HCT116 (cell line): ENCODE data around the gene EIF4ENIF1.

Experiments
- CBX3 ChIP-seq: IDR thresholded peaks from 2 replicates; pipeline ENCODE4 v1.6.1; 2012; ENCODE audit warnings: low read depth
- EZH2 ChIP-seq: fragments of 200-600 bp; sonication (generic); IDR thresholded peaks from 2 replicates; pipeline ENCODE4 v1.6.1; 2017; ENCODE audit warnings: antibody characterized with exemption, mixed run types
- EZH2phosphoT487 ChIP-seq: fragments of 200-600 bp; IDR thresholded peaks from 2 replicates; pipeline ENCODE4 v1.6.1; 2018; ENCODE audit warnings: antibody characterized with exemption, borderline replicate concordance
- JUND ChIP-seq: IDR thresholded peaks from 2 replicates; pipeline ENCODE4 v1.6.1; 2012
- POLR2A ChIP-seq: IDR thresholded peaks from 2 replicates; pipeline ENCODE4 v1.7.0; 2011; ENCODE audit warnings: borderline replicate concordance; ENCODE audit not compliant: insufficient read depth, insufficient read length; ENCODE audit errors: extremely low read depth
- SRF ChIP-seq: IDR thresholded peaks from 2 replicates; pipeline ENCODE4 v1.6.1; 2012; ENCODE audit warnings: low read depth
- YY1 ChIP-seq: IDR thresholded peaks from 2 replicates; pipeline ENCODE4 v1.6.1; 2011; ENCODE audit warnings: low read length, low read depth, moderate library complexity, mild to moderate bottlenecking; ENCODE audit not compliant: insufficient replicate concordance; ENCODE audit errors: extremely low read depth
- TF ChIP-seq, protein P1 (sequence below), 3 experiments: fragments of 200-600 bp in 1 of 3; sonication (generic) in 1 of 3; IDR thresholded peaks in 2 of 3; conservative IDR thresholded peaks in 1 of 3; 2 replicates each; pipeline ENCODE4 v1.5.1; 2012 to 2017; ENCODE audit warnings: low read depth in 2 of 3, low read length in 2 of 3, antibody characterized with exemption in 1 of 3, borderline replicate concordance in 1 of 3, control low read depth in 1 of 3, mild to moderate bottlenecking in 1 of 3, mixed read lengths in 1 of 3, mixed run types in 1 of 3, moderate library complexity in 1 of 3; ENCODE audit not compliant: insufficient read depth in 1 of 3
- TF ChIP-seq, protein P2 (sequence below): IDR thresholded peaks from 2 replicates; pipeline ENCODE4 v1.6.1; 2012

DNA sequence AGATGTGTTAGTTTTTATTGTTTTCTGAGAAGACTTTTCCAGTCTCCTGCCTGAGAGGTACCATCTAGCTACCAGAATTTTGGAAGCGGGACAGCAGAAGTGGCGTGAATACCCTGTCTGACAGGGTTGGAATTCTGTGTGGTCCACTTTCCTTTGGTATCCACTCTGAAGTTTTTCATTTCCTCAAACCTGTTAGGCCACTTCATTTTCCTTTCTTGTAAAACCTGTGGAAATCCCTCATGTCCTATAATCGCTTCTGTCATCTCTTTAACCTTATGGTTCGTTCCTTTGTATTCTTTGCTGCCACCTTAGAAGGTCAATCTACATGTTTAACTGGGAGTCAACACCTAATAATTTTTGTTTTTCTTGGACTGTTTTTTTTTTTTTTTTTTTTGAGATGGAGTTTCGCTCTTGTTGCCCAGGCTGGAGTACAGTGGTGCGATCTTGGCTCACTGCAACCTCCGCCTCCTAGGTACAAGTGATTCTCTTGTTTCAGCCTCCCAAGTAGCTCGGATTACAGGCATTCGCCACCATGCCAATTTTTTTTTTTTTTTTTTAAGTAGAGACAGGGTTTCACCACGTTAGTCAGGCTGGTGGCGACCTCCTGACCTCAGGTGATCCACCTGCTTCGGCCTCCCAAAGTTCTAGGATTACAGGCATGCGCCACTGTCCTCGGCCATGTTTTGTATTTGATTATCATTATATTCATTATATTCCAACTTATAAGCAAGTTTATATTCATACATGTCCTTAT lies 13.7 kb upstream of the EIF4ENIF1 start:
- TF ChIP-seq POLR2A (no peak), EZH2 (no peak), EZH2phosphoT487 (no peak), CBX3 (no peak), JUND (no peak), YY1 (no peak), SRF (no peak)
- TF ChIP-seq, protein P1, sequence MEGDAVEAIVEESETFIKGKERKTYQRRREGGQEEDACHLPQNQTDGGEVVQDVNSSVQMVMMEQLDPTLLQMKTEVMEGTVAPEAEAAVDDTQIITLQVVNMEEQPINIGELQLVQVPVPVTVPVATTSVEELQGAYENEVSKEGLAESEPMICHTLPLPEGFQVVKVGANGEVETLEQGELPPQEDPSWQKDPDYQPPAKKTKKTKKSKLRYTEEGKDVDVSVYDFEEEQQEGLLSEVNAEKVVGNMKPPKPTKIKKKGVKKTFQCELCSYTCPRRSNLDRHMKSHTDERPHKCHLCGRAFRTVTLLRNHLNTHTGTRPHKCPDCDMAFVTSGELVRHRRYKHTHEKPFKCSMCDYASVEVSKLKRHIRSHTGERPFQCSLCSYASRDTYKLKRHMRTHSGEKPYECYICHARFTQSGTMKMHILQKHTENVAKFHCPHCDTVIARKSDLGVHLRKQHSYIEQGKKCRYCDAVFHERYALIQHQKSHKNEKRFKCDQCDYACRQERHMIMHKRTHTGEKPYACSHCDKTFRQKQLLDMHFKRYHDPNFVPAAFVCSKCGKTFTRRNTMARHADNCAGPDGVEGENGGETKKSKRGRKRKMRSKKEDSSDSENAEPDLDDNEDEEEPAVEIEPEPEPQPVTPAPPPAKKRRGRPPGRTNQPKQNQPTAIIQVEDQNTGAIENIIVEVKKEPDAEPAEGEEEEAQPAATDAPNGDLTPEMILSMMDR (IDR thresholded peaks at IDR 0.05 in 2 of 3, conservative IDR thresholded peaks at IDR 0.05 in 1 of 3; ENCODE audit: borderline replicate concordance in 1 of 3, insufficient read depth in 1 of 3, low read depth in 2 of 3, low read length in 2 of 3) = no peak
- TF ChIP-seq, protein P2, sequence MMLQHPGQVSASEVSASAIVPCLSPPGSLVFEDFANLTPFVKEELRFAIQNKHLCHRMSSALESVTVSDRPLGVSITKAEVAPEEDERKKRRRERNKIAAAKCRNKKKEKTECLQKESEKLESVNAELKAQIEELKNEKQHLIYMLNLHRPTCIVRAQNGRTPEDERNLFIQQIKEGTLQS = no peak
